Thyroid gland (tissue), 4 donors: ENCODE data around the gene PHLDB1. TPM values are rescaled to one million over a fixed set of nuclear protein-coding genes. Genes with fewer than 3 reads are reported as not detected.

Experiments
- DNase-seq, 2 donors: peaks; one replicate each; pipeline ENCODE4 v3.0.0-alpha.2; 2019
- H3K27ac ChIP-seq, 3 donors: fragments of 200-600 bp; sonication (generic); 1 replicate in 2 of 3; 2 replicates in 1 of 3; pipeline ENCODE4 v1.5.1; 2016 to 2019; ENCODE audit warnings: mild to moderate bottlenecking in 1 of 3, moderate library complexity in 1 of 3
- H3K27me3 ChIP-seq: fragments of 200-600 bp; sonication (generic); one replicate; pipeline ENCODE4 v1.5.1; 2019
- H3K36me3 ChIP-seq, 2 donors: fragments of 200-600 bp; sonication (generic); one replicate each; pipeline ENCODE4 v1.5.1; 2016 to 2019
- H3K4me1 ChIP-seq, 2 donors: fragments of 200-600 bp; sonication (generic); one replicate each; pipeline ENCODE4 v1.5.1; 2017 to 2019
- H3K4me3 ChIP-seq, 3 donors: fragments of 200-600 bp; sonication (generic); replicated peaks in 1 of 3; 1 replicate in 2 of 3; 2 replicates in 1 of 3; pipeline ENCODE4 v1.5.1; 2016; ENCODE audit warnings: mild to moderate bottlenecking in 1 of 3
- H3K9me3 ChIP-seq: fragments of 200-600 bp; sonication (generic); one replicate; pipeline ENCODE4 v1.5.1; 2017
- CTCF ChIP-seq, 6 experiments: fragments of 200-600 bp in 3 of 6; fragments of 450-650 bp in 3 of 6; sonication (generic) in 3 of 6; IDR thresholded peaks; one replicate each; pipeline ENCODE4 v1.5.1; 2016 to 2019; ENCODE audit warnings: antibody characterized with exemption in 6 of 6, mild to moderate bottlenecking in 2 of 6, inconsistent platforms in 1 of 6, moderate library complexity in 1 of 6
- POLR2A ChIP-seq, 2 donors: fragments of 450-650 bp; IDR thresholded peaks; one replicate each; pipeline ENCODE4 v1.6.1; 2017; ENCODE audit warnings: antibody characterized with exemption in 2 of 2, mild to moderate bottlenecking in 2 of 2, moderate library complexity in 1 of 2
- WGBS, 2 donors: methylation state at CpG; one replicate each; pipeline ENCODE4 v1.1.5; 2017; 5-methylcytosine and 5-hydroxymethylcytosine counted together
- intact Hi-C: fragments of 100-400 bp; cut with DNase I; formaldehyde crosslinking; loops from one replicate; pipeline ENCODE4 v1.15.1; 2023
- total RNA-seq, 4 donors: library from RNA; depleted of rRNA; stranded (reverse); fragments of >200 nt; gene quantifications; one replicate each; pipeline ENCODE4 v1.2.3, GENCODE V29; 2016

The PHLDB1 gene
- total RNA-seq, 4 donors from 2014 or later, result 73.2 to 158 (median 120) TPM

GRCh38 chr11:118619444-118620197 lies 12.2 kb downstream of the PHLDB1 start:
- H3K4me3 ChIP-seq, result no peak overlapping the region
- no peaks in the 10 kb centered on the region for H3K27me3 ChIP-seq
- peak overlapping the region; percentile 64 to 93 (median 83) for H3K27ac ChIP-seq
- peak in 1 of 2 donors; percentile 24 for DNase-seq
- no peaks in the 10 kb centered on the region for H3K9me3 ChIP-seq
- TF ChIP-seq POLR2A (IDR thresholded peaks at IDR 0.05), result peak in 1 of 2 donors; percentile 10
- no peak for TF ChIP-seq CTCF (IDR thresholded peaks at IDR 0.05)
- H3K4me1 ChIP-seq, result peaks cover 50 to 95% of the 10 kb centered on the region in 2 donors
- intact Hi-C loops, result no loop called here
- peaks cover 0 to 6% of the 10 kb centered on the region in 2 donors for H3K36me3 ChIP-seq
- WGBS, 2 donors, result 66 to 69% methylated on average over 6 of the region's 6 CpGs

GRCh38 chr11:118620529-118621070 lies 13.2 kb downstream of the PHLDB1 start:
- no peak for TF ChIP-seq POLR2A (IDR thresholded peaks at IDR 0.05)
- no peak for TF ChIP-seq CTCF (IDR thresholded peaks at IDR 0.05)
- H3K4me1 ChIP-seq, result peaks cover 51 to 95% of the 10 kb centered on the region in 2 donors
- DNase-seq, result no peak
- H3K4me3 ChIP-seq, result peak overlapping the region in 1 of 3 donors; percentile 30
- intact Hi-C loops, result no loop called here
- H3K27me3 ChIP-seq, result no peaks in the 10 kb centered on the region
- H3K27ac ChIP-seq, result peak overlapping the region; percentile 75 to 94 (median 93)
- peaks cover 0 to 6% of the 10 kb centered on the region in 2 donors for H3K36me3 ChIP-seq
- H3K9me3 ChIP-seq, result no peaks in the 10 kb centered on the region
- 55 to 63% methylated on average over 7 of the region's 7 CpGs for WGBS, 2 donors

GRCh38 chr11:118621071-118621783 lies 13.8 kb downstream of the PHLDB1 start:
- Histone ChIP-seq H3K4me1 (peaks cover 45 to 95% of the 10 kb centered on the region in 2 donors), H3K36me3 (peaks cover 0 to 2% of the 10 kb centered on the region in 2 donors), H3K4me3 (peak overlapping the region in 2 of 3 donors; percentile 14 to 30), H3K9me3 (no peaks in the 10 kb centered on the region), H3K27ac (peak overlapping the region; percentile 75 to 94 (median 93)), H3K27me3 (no peaks in the 10 kb centered on the region)
- DNase-seq, result peak; percentile 90 to 94
- intact Hi-C loops, result no loop called here
- TF ChIP-seq CTCF (IDR thresholded peaks at IDR 0.05) (no peak), POLR2A (IDR thresholded peaks at IDR 0.05) (peak in 1 of 2 donors; percentile 57)
- WGBS, 2 donors, result 4 to 5% methylated on average over 29 to 38 of the region's 38 CpGs

GRCh38 chr11:118621784-118622375 lies 14.5 kb downstream of the PHLDB1 start:
- 42 to 53% methylated on average over 4 of the region's 4 CpGs for WGBS, 2 donors

More at GRCh38 chr11:118621784-118622375, 14.5 kb downstream of the PHLDB1 start:
- H3K36me3 ChIP-seq, result peaks cover 0 to 3% of the 10 kb centered on the region in 2 donors
- peaks cover 43 to 88% of the 10 kb centered on the region in 2 donors for H3K4me1 ChIP-seq
- H3K27ac ChIP-seq, result peak overlapping the region; percentile 75 to 94 (median 93)
- H3K27me3 ChIP-seq, result no peaks in the 10 kb centered on the region
- intact Hi-C loops, result no loop called here
- TF ChIP-seq POLR2A (IDR thresholded peaks at IDR 0.05) (no peak), CTCF (IDR thresholded peaks at IDR 0.05) (no peak)
- peak overlapping the region in 2 of 3 donors; percentile 14 to 30 for H3K4me3 ChIP-seq
- DNase-seq, result no peak
- no peaks in the 10 kb centered on the region for H3K9me3 ChIP-seq
